Omental fat pad (tissue), 4 donors: ENCODE measurements around the gene DUSP2. TPM values are rescaled to one million over a fixed set of nuclear protein-coding genes. Genes with fewer than 3 reads are reported as not detected.

ENCODE experiments used
- ATAC-seq: fragments of 150-250 bp; one replicate; pipeline ENCODE4 v1.9.1; 2016; ENCODE audit warnings: mild to moderate bottlenecking, moderate library complexity; ENCODE audit not compliant: low FRiP score
- DNase-seq: peaks from one replicate; pipeline ENCODE4 v3.0.0-alpha.2; 2019; ENCODE audit warnings: low spot score
- total RNA-seq, 4 donors: library from RNA; depleted of rRNA; stranded (reverse); fragments of >200 nt; gene quantifications; one replicate each; pipeline ENCODE4 v1.1.0, GENCODE V29; 2016
- TF ChIP-seq, protein P1 (sequence below), 3 donors: fragments of 450-650 bp; IDR thresholded peaks; one replicate each; pipeline ENCODE4 v1.5.1; 2016 to 2017; ENCODE audit warnings: antibody characterized with exemption in 3 of 3, mild to moderate bottlenecking in 3 of 3, moderate library complexity in 2 of 3

The DUSP2 gene
- total RNA-seq, 4 donors from 2014 or later = 8.5 to 199 (median 18.8) TPM

DNA sequence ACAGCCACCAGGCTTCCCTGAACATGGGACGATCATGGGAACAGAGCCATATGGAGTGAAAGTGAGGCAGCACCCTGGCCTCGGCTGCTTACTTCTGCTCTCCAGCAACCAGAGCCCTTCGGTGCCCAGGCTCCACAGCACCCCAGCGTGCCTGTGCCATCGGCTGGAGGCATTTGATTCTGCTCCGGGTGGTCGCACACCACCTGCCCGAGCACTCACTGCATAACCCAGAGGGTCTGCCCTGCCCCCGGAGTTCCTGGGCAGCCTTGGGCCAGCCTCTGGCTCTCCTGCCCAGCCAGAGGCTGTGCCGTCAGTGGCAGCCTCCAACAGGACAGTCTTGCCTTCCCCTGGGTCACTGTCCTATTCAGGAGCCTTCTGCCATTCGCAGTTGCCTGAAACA is 10.8 kb downstream of the DUSP2 start:
- TF ChIP-seq, protein P1, sequence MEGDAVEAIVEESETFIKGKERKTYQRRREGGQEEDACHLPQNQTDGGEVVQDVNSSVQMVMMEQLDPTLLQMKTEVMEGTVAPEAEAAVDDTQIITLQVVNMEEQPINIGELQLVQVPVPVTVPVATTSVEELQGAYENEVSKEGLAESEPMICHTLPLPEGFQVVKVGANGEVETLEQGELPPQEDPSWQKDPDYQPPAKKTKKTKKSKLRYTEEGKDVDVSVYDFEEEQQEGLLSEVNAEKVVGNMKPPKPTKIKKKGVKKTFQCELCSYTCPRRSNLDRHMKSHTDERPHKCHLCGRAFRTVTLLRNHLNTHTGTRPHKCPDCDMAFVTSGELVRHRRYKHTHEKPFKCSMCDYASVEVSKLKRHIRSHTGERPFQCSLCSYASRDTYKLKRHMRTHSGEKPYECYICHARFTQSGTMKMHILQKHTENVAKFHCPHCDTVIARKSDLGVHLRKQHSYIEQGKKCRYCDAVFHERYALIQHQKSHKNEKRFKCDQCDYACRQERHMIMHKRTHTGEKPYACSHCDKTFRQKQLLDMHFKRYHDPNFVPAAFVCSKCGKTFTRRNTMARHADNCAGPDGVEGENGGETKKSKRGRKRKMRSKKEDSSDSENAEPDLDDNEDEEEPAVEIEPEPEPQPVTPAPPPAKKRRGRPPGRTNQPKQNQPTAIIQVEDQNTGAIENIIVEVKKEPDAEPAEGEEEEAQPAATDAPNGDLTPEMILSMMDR (IDR thresholded peaks at IDR 0.05) = no peak
- DNase-seq (no peak), ATAC-seq (no peak)

DNA sequence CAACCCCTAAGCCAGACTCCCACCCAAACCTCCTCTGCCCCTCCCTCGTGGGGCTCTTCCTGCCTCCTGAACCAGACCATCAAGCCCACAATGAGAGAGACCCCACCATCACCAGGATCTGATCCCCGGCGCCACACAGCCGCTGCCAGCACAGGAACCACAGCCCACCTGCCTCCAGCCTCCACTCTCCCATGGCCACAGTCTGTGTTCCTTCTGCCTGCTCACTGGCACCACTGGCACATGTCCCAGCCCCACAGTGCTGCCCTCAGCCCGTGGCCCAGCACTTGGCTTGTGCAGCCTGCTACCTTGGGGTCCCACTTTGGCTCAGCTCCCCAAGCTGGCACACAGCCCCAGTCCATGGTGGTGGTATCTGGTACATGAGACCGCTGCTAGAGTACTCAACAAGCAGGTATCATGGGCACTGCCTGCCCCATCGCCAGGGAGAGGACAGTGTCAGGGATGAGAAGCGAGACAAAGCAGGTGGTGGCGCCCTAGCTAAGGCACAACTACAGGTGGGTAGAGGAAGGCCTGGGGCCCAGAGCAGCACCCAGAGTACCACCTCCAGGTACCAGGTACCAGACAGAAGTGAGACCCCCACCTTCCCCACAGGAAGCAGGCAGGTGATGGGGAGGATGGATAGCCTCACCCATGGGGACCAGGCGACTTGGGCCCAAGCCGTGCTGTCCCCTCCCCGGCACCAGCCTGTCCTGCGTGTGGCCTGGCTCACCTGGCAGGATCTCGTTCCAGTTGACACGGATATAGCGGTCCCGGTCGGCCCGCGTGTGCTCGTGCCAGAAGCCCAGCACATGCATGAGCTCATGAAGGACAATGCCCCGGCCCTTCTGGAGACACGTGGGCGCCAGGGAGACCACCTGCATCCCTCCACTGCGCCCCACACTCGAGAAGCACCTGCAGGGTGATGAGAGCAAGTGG is 13.2 kb downstream of the DUSP2 start:
- TF ChIP-seq, protein P1 (IDR thresholded peaks at IDR 0.05) = no peak
- no peak for DNase-seq
- no peak for ATAC-seq

DNA sequence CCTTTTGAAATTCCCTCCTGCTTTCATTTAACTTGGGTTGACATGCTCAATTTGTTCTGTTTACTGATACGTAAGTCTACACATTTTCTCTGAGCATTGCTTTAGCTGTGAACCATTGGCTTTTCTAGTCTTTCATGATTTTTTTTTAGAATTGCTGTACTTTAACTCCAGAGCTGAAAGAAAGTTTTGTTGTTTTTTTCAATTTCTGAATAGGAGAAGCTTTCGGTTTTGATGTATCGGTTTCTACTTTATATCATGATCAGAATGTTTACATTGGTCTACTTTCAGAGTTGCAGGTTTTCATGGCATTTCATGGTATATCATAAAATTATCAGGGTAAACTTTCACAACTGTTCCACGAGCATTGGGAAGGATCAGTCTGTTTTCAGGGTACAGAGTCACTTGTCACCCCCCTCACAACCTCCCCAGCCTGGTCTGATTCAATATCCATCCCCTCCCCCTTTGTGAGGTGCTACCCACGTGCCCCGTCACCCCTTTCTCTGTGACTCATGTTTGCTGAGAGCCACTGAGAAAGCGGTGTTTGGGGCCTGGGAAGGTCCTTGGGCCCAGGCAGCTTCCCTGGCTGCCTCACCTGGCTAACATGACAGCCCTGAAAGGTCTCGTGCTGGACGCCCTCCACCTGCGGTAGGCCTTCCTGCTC is 14.0 kb downstream of the DUSP2 start:
- DNase-seq (no peak), ATAC-seq (no peak)
- TF ChIP-seq, protein P1 (IDR thresholded peaks at IDR 0.05) = no peak

GRCh38 chr2:96130483-96130882 is 14.8 kb downstream of the DUSP2 start:
- DNase-seq (no peak), ATAC-seq (no peak)

GRCh38 chr2:96129528-96130120 is 15.6 kb downstream of the DUSP2 start:
- TF ChIP-seq, protein P1 (IDR thresholded peaks at IDR 0.05) = no peak
- DNase-seq = no peak
- ATAC-seq = no peak

More at GRCh38 chr2:96130483-96130882, 14.8 kb downstream of the DUSP2 start:
- TF ChIP-seq, protein P1 (IDR thresholded peaks at IDR 0.05) = no peak

GRCh38 chr2:96128456-96128855 is 16.8 kb downstream of the DUSP2 start:
- ATAC-seq (no peak), DNase-seq (no peak)
- TF ChIP-seq, protein P1 (IDR thresholded peaks at IDR 0.05) = no peak
